HG02759 (cell line): ENCODE data around the gene GLIS1.

Experiments used
- ATAC-seq: cut with Tn5 transposase; IDR thresholded peaks from one replicate; pipeline ENCODE4 v1.9.1; 2021; ENCODE audit warnings: mild to moderate bottlenecking, moderate library complexity; ENCODE audit not compliant: unreplicated experiment

Gene GLIS1

GRCh38 chr1:53552146-53552861 is 186.7 kb downstream of the GLIS1 start:
- no peak for ATAC-seq

- no peak for ATAC-seq
Observed at GRCh38 chr1:53551428-53551995, 187.5 kb downstream of the GLIS1 start.

GRCh38 chr1:53550201-53550741 is 188.7 kb downstream of the GLIS1 start:
- no peak for ATAC-seq

GRCh38 chr1:53549781-53550180 is 189.2 kb downstream of the GLIS1 start:
- ATAC-seq = no peak

- ATAC-seq = no peak
Observed at GRCh38 chr1:53549287-53549686, 189.7 kb downstream of the GLIS1 start.

DNA sequence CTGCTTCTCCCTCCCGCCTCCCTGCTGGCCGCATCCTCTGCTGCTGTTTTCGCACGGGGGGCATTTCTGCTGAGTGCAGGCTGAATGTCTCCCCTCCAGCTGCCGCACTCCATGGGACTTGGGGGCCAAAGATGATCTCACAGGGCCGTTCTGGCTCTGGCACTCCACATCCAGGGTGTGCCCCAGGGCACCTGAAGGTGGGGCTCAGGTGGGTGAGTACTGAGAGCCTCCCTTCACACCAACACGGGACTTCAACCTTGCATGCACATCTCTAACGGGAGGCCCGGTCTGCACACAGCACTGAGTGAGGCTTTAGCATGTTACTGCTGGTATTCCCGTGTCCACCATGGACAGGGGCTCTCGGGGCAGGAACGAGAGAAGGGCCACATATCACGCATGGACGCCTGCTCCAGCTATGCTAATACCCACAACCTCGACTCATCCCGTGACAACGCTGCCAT is 190.9 kb downstream of the GLIS1 start:
- ATAC-seq = no peak

DNA sequence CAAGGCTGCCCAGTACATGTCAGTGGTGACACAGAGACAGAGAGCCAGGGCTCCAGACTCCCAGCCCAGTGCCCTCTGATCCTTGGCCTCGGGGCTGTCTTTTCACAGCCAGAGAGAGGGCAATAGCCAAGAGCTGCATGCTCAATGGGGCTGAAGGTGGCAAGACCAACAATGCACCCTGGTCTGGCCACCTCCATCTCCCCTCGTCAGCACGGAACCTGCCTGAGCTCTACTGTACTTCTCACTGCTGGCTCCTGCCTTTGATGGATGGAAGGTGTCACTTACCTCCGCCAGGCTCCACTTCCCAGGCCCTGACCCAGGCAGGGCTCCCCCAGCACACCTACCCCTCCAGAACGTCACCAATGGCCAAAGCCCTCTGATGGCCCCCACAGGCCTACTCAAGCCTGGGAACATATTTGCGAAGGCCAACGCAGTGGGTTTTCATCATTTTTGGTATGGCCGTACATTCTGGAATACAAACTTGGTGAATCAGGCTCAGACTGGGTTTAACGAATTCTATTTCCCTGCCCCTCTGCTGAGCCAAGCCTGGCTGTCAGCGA is 191.7 kb downstream of the GLIS1 start:
- ATAC-seq = no peak

GRCh38 chr1:53546409-53547155 is 192.4 kb downstream of the GLIS1 start:
- ATAC-seq = no peak

GRCh38 chr1:53545663-53546408 is 193.1 kb downstream of the GLIS1 start:
- no peak for ATAC-seq

DNA sequence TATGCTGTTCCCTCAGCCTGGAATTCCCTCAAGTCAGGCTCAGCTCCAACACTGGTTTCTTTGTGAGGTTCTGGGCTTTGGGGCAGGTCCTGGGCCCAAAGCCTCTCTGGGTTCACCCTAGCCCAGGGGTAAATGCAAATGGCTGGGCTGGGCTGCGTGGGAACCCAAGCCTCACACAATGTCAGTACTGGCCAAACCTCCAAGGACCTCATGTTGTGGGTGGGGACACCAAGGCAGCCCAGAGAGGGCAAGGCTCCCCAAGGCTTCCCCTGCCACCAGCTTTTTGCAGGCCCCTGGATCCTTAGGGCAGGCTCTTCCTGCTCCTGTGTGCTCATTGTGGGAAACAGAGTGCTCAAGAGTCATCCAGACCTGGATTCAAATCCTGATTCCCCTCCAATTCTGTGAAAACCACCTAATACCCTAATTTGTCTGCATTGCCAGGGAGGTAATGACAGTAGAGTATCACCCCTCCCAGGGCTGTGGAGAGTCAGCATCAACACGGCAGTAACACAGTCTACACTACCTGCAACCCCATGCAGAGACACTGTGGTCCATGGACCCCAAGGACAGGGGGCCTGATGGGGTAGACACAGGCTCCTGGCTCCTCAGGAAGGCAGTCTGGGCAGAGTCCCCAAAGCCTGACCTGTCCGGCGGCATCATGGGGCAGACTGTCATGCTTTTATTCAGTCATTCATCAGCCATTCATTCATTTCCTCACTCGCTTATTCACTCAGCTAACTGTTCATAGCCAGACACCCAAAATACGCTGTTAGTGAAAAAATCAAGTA is 194.0 kb downstream of the GLIS1 start:
- ATAC-seq = no peak

- no peak for ATAC-seq
Observed at GRCh38 chr1:53543778-53544695, 194.9 kb downstream of the GLIS1 start.

GRCh38 chr1:53543130-53543777 is 195.7 kb downstream of the GLIS1 start:
- ATAC-seq = no peak

DNA sequence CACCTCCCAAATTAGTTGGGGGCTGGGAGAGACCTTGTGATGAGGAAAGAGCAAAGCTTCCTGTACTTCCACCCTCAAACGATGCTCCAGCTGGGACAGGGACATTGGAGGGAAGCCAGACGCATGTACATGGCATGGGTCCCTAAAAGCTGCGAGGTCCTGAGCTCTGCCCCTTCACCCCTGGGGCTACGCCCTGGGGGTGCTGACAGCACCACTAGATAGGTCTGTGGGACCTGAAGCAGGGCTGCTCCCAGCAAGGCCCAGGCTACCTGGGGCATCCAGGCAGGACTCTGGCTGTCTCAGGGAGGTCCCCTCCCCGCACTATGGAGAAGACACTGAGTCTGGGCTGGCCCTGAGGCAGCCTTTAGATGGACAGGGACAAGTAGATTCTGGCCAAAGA is 196.4 kb downstream of the GLIS1 start:
- ATAC-seq = no peak

DNA sequence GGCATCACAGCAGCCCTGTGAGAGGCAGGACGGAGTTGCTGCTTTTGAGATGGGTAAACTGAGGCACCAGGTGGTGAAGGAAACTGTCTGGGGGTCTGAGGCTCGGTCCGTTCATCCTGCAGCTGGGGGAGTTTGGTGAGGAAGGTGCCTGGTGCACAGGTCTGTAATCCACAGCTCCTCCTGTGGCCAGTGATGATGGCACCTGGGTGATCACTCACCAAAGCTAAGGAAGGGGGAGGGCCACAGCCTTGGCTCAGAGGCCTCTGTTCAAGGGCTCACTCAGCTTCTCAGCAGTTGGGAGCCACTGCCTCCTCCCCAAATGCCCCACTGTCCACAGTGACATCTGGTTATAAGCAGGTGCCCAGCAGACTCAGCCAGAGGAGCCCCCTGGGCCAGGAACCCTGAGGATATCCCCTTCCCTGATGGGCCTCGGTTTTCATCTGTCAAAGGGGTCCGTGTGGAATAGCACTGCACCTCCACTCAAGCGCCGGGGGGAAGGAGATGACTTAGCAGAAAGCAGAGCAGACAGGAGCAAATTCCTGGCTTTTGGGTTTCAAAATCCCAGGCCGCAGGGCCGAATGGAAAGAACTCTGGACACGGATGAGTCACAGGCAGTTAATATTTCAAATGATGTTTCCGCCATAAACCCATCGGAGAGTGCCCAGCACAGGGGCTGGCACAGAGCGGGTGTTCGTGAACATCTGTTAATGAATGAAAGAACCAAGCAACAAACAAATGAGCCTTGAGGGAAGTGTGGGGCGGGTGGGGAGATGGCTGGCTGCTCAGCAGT is 197.0 kb downstream of the GLIS1 start:
- no peak for ATAC-seq

DNA sequence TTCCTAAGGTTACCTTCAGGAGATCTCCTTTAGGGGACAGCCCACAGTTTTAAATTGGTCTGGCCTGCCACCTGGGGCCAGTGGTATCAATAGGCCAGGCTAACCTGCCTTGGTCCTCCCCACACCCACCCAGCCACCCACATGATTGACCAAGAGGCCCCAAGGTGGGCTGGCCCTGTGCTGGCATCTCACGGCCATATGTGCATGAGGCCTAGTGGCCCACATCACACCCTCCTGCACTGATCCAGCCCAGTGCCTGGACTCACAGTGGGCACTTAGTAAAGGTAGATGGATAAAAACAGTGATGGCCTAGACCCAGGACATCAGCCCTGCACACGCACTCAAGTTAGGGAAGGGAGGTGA is 197.7 kb downstream of the GLIS1 start:
- no peak for ATAC-seq

DNA sequence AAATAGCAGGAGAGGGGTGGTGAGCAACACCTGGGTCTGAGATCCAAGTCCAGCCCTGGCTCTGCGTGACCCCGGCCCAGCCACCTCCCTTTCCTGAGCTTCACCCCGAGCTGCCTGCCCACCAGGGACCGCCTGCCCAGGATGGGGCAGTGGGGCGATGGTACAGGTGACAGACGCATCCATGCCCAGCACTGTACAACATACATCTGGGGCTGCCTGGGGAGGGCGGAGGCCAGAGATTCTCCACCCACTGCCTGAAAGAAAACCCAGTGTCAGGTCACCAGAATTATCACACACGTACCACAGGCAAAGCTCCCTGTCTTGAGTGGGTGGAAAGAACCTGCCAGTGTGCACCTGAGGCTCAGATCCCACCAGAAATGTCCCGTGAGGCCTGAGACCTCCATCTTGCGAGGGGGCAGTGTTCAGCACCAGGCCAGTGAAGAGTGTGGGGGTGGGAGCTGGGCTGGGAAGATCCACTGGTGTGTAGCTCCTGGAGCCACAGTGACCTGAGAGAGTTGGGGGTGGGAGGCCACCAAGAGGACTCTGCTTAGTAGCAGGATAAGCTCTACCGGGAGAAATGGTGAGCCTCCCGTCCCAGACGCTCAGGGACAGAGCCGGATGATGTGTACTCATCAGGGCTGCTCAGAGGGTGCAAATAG is 198.2 kb downstream of the GLIS1 start:
- ATAC-seq = no peak
